GM23248 (cell line): Measurements from ENCODE around the gene TRPV4.

Experiments used
- EZH2 ChIP-seq: fragments of 200-600 bp; sonication (generic); IDR thresholded peaks from 2 replicates; pipeline ENCODE4 v1.6.1; 2018; ENCODE audit warnings: antibody characterized with exemption, mild to moderate bottlenecking; ENCODE audit not compliant: insufficient read depth, poor library complexity, severe bottlenecking
- EZH2phosphoT487 ChIP-seq: fragments of 200-600 bp; sonication (generic); IDR thresholded peaks from 2 replicates; pipeline ENCODE4 v1.6.1; 2018; ENCODE audit warnings: antibody characterized with exemption, moderate library complexity, mild to moderate bottlenecking, low read depth; ENCODE audit not compliant: insufficient read depth

- TF ChIP-seq EZH2: no peak
- TF ChIP-seq EZH2phosphoT487: no peak
Measured at GRCh38 chr12:109829667-109830066, 3.5 kb downstream of the TRPV4 start.
